ENCODE results near the gene EHD4. TPM values are rescaled to one million over a fixed set of nuclear protein-coding genes. Genes with fewer than 3 reads are reported as not detected.
A peak's percentile ranks its signal among the peaks of the same experiment; 100 is the strongest.

EHD4 gene
- total RNA-seq, 1 donor from 2014 or later = 21.1 TPM

DNA sequence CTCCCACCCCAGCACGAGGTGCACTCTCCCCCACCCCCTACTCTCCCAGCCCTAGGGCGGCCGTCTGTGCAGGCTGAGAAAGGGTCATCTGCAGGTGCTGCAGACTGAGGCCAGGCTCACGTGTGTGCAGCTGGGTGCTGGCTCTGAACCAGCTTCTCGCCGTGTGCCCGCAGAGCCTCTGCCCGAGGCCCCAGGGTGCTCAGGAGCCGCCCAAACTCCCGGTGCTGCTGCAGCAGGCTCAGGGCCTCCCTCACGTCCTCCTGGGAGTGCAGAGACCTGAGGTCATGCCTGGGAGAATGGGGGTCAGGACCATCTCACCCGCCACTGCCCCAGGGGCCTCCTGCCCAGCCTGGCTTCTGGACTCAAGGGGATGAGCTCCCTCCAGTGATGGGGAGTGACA, 95.7 kb downstream of the EHD4 start:
- H3K4me3 ChIP-seq (ENCODE audit: low read depth, low read length) = no peak overlapping the region
- H3K36me3 ChIP-seq (ENCODE audit: control insufficient read depth, insufficient read depth, low read length) = no peaks in the 10 kb centered on the region
- TF ChIP-seq, protein P1, sequence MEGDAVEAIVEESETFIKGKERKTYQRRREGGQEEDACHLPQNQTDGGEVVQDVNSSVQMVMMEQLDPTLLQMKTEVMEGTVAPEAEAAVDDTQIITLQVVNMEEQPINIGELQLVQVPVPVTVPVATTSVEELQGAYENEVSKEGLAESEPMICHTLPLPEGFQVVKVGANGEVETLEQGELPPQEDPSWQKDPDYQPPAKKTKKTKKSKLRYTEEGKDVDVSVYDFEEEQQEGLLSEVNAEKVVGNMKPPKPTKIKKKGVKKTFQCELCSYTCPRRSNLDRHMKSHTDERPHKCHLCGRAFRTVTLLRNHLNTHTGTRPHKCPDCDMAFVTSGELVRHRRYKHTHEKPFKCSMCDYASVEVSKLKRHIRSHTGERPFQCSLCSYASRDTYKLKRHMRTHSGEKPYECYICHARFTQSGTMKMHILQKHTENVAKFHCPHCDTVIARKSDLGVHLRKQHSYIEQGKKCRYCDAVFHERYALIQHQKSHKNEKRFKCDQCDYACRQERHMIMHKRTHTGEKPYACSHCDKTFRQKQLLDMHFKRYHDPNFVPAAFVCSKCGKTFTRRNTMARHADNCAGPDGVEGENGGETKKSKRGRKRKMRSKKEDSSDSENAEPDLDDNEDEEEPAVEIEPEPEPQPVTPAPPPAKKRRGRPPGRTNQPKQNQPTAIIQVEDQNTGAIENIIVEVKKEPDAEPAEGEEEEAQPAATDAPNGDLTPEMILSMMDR (IDR thresholded peaks at IDR 0.05; ENCODE audit: insufficient read depth, low read length, severe bottlenecking) = no peak
- no peak for DNase-seq (ENCODE audit: low read depth)
- H3K27me3 ChIP-seq (ENCODE audit: control insufficient read depth, insufficient read depth, low read length) = peaks cover 3% of the 10 kb centered on the region
- no peak for FAIRE-seq

DNA sequence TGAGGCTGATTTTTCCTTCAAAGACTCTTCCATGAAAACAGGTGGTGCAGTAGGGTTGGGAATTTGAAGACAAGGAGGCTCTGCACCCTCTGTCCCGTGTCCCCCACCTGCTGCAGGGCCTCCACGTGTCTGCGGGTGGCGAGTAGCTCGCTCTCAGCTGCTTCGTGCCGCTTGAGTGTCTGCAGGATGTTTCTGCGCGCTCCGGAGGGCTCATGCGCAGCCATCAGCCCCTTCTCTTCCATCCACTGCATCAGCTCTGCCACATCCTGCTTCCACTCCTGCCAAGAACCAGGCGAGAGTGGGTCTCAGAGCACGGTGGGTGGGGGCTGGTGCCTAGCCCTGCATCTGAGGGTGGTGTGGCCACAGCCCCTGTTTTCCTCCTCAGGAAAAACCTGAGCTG, 96.3 kb downstream of the EHD4 start:
- peaks cover 3% of the 10 kb centered on the region for H3K27me3 ChIP-seq (ENCODE audit: control insufficient read depth, insufficient read depth, low read length)
- H3K4me3 ChIP-seq (ENCODE audit: low read depth, low read length) = no peak overlapping the region
- FAIRE-seq = no peak
- no peaks in the 10 kb centered on the region for H3K36me3 ChIP-seq (ENCODE audit: control insufficient read depth, insufficient read depth, low read length)
- TF ChIP-seq, protein P1 (IDR thresholded peaks at IDR 0.05; ENCODE audit: insufficient read depth, low read length, severe bottlenecking) = no peak
- DNase-seq (ENCODE audit: low read depth) = no peak

DNA sequence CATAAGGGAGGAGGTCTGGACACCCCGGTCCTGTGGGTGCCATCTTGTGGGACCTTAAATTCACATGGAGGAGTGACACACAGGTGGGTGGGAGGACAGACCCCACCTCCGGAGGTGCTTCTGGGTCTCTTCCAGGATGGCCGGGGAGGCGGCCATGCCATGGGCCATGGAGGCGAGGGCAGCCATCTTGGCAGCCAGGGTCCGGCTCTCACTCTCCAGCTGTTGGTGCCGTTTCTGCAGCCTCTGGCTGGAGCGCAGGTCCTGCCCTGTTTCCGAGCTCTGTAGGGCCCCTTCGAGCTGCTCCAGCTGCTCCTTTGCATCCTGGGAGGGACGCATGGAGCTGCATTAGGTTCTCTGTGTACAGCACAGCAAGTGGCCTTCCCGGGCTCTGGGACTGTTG, 97.6 kb downstream of the EHD4 start:
- H3K27me3 ChIP-seq (ENCODE audit: control insufficient read depth, insufficient read depth, low read length) = no peaks in the 10 kb centered on the region
- H3K36me3 ChIP-seq (ENCODE audit: control insufficient read depth, insufficient read depth, low read length) = no peaks in the 10 kb centered on the region
- TF ChIP-seq, protein P1 (IDR thresholded peaks at IDR 0.05; ENCODE audit: insufficient read depth, low read length, severe bottlenecking) = no peak
- DNase-seq (ENCODE audit: low read depth) (no peak), FAIRE-seq (no peak)
- no peak overlapping the region for H3K4me3 ChIP-seq (ENCODE audit: low read depth, low read length)

DNA sequence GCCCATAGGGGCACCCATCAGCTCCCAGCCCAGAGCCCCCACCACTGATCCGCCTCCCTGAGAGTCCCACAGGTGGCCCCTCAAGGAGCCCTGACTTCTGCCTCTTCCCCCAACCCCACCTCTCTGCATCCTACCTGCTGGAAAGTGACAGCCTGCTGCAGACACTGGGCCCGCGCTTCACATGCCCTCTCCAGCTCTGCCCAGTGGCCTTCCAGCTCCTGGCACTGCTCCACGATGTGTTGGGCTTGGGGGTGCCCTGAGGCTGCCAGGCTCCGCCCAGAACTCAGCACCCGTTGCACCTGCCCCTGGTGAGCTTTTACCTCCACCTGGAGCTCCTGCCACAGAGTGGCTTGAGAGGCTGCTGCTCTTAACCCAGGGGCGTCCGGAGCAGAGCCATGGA, 98.6 kb downstream of the EHD4 start:
- Histone ChIP-seq H3K4me3 (ENCODE audit: low read depth, low read length) (no peak overlapping the region), H3K27me3 (ENCODE audit: control insufficient read depth, insufficient read depth, low read length) (no peaks in the 10 kb centered on the region), H3K36me3 (ENCODE audit: control insufficient read depth, insufficient read depth, low read length) (no peaks in the 10 kb centered on the region)
- TF ChIP-seq, protein P1 (IDR thresholded peaks at IDR 0.05; ENCODE audit: insufficient read depth, low read length, severe bottlenecking) = no peak
- no peak for DNase-seq (ENCODE audit: low read depth)
- FAIRE-seq = no peak

DNA sequence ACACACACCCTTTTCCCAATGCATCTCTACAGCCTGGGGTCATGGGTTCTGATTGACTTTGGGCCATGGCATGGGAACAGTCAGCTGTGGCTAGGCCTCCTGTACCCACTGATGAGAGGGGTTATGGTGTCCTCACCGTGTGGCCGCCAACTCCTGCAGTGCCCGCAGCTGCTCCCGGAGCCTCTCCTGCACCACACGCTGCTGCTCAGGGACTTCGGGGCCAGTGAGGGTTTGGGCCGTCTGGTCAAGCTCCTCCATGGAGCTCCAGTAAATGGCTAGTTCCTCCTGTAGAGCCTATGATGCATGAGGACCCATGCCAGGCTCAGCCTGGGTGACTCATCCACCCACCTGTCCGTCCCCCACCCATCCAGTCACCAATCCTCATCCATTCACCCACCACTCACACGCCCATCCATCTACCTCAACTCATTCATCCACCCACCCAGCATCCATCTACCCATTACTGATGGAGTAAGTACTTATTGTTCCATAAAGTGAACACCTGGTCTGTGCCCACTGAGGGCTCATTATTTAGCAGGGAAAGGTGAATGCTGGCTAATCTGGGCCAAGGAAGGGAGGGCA, 100.1 kb downstream of the EHD4 start:
- FAIRE-seq (no peak), DNase-seq (ENCODE audit: low read depth) (peak; percentile 74)
- TF ChIP-seq, protein P1 (IDR thresholded peaks at IDR 0.05; ENCODE audit: insufficient read depth, low read length, severe bottlenecking) = no peak

More for the DNA sequence above, 100.1 kb downstream of the EHD4 start:
- H3K36me3 ChIP-seq (ENCODE audit: control insufficient read depth, insufficient read depth, low read length) = no peaks in the 10 kb centered on the region
- H3K4me3 ChIP-seq (ENCODE audit: low read depth, low read length) = no peak overlapping the region
- no peaks in the 10 kb centered on the region for H3K27me3 ChIP-seq (ENCODE audit: control insufficient read depth, insufficient read depth, low read length)
